ENCODE results near the gene REL. TPM values are rescaled to one million over a fixed set of nuclear protein-coding genes. Genes with fewer than 3 reads are reported as not detected.
"Not testable (repeated sequence)": the region's sequence is repeated elsewhere in the genome, so short reads cannot be mapped to it uniquely, and the experiment has no call there.

The REL gene
- total RNA-seq, 1 donor from 2014 or later = 5.7 TPM

DNA sequence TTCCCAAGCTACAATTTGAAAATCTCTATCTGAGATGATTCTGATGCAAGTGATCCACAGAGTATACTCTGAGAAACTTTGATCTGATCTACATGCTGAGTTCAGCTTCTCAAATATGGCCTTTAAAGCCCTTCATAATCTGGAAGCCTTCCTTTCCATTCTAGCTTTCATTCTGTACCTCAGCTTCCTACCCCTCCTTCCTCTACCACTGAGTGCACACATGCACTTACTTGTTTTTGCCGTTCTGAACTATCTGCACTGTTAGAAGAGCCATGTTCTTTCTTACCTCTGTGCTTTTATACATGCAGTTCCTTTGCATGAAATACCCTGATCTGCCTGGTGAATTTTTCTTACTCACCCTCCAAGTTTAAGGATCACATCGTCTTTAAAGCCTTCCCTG lies 25.0 kb downstream of the REL start:
- FAIRE-seq (no peak), DNase-seq (ENCODE audit: low spot score in 2 of 2) (no peak)

DNA sequence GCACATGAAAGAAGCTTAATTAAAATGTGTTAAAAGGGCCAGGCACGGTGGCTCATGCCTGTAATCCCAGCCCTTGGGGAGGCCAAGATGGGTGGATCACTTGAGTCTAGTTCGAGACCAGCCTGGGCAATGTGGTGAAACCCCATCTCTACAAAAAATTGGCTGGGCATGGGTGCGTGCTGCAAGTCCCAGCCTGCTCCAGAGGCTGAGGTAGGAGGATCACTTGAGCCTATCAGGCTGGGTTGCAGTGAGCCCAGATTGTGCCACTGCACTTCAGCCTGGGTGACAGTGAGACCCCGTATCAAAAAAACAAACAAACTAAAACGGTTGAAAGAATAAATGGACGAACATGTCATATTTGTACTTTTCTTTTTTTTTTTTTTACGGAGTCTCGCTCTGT lies 26.0 kb downstream of the REL start:
- no peak for FAIRE-seq
- no peak for DNase-seq (ENCODE audit: low spot score in 2 of 2)

DNA sequence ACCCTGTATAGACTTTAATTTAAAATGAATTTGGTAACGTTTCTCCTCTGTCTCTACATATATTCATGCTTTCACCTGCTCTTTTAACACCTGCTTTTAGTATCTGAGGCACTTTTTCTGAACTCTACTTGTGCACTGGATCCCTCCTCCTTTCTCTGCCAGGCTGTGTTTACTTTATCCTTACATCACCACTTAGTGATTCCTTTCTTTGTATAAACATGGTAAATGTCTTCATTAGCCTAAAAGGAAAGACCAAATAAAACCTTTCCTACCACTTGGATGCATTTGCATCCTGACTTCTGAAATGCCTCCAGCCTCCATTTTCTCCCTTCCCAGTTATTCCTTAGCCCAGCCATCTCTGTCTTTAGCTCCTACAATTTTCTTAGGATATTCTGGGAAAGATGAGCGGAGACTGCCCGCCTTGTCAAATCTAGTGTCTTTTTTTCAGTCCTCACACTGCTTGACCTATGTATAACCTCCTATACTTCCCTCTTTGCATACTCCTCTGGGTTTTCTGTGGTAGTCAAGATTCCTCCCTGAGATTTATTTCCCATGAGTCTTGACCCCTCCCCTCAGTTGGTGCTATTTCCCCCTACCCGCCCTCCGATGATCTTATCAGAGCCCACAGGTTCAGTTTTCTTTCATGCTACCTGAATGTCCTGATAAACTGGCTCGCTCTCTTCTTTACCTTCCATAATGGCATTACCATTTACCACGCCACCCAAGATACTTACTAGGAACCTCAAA lies 44.8 kb downstream of the REL start:
- DNase-seq (ENCODE audit: low spot score in 2 of 2) = no peak
- no peak for FAIRE-seq

DNA sequence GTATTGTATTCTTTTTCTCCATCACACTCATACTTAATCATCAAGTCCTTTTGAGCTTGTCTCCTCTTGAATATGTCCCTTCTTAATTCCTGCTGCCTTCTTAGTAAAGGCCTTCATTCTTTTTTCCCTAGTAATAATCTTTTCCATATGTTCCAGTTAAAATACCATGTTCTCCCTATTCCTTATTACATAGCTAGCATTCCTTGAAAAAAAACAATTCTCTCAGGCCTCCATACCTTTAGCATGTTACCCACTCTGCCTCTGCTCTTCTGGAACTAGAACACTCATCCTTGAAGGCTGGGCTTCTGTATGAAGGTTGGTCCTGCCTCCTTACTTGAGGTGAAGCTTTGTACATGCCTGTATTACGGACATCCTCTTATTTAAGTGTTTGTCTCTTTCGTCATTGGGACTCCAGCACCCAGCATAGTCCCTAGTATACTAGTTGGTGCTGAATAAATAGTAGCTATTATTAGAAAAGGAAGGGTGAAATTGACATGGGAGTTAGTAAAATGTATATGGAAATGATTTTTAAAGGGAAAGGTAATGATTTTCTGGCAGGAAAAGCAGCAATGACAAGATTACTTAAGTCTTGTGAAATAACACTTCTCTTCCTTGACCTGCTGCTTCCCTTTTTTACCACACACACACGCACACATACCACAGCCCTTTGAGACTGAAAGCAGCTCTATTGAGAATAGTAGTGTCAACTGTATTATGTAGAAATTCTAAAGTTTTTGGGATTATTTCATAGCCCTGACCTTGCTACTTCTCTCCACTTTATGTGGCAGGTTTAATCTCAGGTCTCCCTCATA lies 45.6 kb downstream of the REL start:
- FAIRE-seq = no peak

DNA sequence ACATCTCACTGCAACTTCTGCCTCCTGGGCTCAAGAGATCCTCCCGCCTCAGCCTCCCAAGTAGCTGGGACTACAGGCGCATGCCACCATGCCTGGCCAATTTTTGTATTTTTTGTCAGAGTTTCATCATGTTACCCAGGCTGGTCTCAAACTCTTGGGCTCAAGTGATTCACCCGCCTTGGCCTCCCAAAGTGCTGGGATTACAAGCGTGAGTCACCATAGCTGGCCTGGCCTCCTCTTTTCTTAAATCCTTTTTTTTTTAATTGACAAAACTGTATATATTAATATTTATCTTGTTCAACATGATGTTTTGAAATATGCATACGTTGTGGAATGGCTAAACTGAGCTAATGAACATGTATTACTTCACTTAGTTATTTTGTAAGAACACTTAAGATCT lies 50.7 kb downstream of the REL start:
- not testable (repeated sequence) for FAIRE-seq; DNase-seq (ENCODE audit: low spot score in 2 of 2)

More for the DNA sequence above, 45.6 kb downstream of the REL start:
- DNase-seq (ENCODE audit: low spot score in 2 of 2) = no peak

DNA sequence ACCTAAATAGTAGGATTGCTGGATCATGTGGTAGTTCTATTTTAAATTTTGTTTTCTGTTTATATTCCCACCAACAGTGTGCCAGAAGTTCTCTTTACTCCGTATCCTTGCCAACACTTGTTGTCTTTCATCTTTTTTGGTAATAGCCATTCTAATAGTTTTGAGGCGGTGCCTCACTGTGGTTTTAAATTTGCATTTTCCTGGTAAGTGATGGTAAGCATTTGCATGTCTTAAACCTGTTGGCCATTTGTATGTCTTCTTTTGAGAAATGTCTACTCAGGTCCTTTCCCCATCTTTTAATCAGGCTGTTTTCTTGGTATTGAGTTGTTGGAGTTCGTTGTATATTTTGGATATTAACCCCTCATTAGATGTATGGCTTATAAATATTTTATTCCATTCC lies 51.6 kb downstream of the REL start:
- DNase-seq (ENCODE audit: low spot score in 2 of 2) = no peak
- no peak for FAIRE-seq

DNA sequence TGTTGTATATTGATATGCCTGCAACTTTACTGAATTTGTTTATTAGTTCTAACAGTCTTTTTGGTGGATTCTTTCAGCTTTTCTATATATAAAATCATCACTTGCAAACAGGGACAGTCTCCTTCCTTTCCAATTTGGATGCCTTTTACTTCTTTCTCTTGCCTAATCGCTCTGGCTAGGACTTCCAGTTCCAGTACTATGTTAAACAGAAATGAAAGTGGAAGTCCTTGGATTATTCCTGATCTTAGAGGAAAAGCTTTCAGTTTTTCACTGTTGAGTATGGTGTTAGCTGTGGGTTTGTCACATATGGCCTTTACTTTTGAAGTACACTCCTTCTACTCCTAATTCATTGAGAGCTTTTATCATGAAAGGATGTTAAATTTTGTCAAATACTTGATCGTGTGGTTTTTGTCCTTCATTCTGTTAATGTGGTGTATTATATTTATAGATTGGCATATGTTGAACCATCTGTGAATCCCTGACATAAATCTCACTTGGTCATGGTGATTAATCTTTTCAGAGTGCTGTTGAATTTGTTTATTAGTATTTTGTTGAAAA lies 52.9 kb downstream of the REL start:
- DNase-seq (ENCODE audit: low spot score in 2 of 2) (no peak), FAIRE-seq (no peak)

DNA sequence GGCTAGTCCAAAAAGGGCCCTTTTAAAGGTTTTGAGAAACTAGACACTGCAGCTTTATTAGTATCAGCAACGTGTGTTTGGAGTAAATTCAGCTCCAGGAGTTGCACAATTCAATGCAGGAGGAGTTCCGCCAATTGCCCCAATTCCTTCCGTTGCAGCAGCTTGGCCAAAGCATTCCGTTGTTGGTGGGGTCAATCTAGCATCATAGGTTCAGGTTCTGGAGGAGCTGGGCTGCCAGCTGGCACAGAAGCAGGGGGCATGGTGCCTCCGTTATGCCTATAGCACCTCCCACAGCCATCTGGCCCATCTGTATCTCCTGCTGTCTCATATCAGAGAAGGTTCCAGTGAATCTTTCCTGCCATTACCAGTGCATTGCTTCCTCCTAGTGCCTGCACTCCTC lies 55.4 kb downstream of the REL start:
- FAIRE-seq = no peak
- no peak for DNase-seq (ENCODE audit: low spot score in 2 of 2)

DNA sequence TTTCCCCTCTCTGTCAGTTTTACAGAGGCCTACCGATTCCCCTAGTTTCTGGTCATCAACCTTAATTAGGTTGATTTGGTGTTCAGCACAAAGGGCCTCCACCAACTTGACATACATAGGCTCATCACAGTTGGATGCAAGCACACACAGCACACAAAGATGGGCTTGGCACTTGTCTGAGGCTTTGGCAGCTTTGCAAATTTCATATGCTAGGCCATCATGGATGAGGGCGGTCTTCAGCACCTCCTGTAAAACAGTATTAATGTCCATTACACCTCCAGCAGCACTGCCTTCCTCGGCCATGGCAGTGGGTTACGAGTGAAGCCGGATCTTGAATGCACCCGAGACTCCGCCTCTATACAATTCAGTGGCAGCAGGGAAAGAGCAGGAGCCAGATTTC lies 56.9 kb downstream of the REL start:
- no peak for FAIRE-seq
- no peak for DNase-seq (ENCODE audit: low spot score in 2 of 2)

DNA sequence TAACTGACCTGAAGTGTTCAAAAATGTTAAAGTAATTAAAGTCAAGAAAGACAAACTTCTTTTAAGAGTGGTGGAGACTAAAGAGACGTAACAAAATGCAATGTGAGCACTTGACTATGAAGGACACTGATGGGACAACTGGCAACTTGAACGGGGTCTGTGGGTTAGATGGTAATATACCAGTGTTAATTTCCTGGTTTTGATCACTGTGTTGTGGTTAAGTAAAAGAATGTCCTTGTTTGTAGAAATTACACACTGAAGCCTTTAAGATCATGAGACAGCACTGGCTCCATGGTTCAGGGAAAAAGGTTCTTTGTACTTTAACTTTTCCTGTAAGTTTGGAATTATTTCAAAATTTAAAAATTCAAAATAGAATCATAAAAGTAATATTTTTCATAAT lies 58.2 kb downstream of the REL start:
- no peak for FAIRE-seq

DNA sequence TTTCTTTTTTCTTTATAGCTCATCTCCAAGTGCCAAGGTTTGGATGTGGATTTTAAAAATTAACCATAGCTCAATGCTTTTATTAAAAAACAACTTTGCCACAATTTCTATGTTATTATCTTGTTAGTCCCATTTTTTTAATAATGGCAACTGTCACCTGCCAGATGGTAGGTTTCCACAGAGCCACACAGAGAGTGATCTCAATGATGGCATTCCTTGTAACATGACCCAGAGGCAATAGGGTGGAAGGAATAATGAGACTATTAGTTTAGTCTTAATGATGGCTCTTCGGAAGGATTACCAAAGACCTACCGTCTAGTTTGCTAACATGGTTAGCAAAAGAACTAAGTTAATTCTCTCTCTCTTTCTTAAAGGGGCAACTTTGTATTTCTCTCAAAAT lies 64.0 kb downstream of the REL start:
- FAIRE-seq = no peak
- DNase-seq (ENCODE audit: low spot score in 2 of 2) = no peak

More for the DNA sequence above, 58.2 kb downstream of the REL start:
- DNase-seq (ENCODE audit: low spot score in 2 of 2) = no peak

DNA sequence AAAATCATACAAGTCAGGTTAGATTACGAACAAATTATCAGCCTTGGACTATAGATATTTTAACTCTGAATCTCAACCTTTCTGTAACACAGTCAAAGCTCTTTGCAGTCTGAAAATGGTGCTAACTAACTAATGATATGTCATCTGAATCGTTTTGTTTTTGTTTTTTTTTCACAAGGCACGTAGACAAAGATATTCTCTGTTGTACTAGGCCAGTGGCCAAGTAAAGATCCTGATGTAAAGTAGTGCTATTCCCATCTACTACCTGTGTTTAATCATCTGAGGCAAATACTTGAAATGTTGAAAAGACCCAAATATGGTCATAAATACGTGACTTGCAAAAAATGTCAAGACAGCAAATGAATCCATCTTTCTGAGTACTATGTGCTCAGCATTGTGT lies 65.7 kb downstream of the REL start:
- DNase-seq (ENCODE audit: low spot score in 2 of 2) = no peak
- no peak for FAIRE-seq

DNA sequence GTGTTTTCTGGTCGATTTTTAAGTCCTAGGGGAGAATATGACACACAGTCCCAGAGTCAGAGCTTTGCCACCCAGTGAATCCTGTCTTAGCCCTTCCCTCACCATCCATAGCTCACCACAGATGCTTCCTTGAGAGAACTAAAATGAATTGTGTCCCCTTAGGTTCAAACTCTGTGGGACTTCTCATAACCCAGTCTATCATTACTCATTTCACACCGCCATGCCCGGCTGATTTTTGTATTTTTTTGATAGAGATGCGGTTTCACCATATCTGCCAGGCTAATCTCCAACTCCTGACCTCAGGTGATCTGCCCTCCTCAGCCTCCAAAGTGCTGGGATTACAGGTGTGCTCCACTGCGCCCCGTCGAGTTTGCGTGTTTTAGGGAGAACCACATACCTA lies 66.8 kb downstream of the REL start:
- no peak for DNase-seq (ENCODE audit: low spot score in 2 of 2)
- FAIRE-seq = no peak

DNA sequence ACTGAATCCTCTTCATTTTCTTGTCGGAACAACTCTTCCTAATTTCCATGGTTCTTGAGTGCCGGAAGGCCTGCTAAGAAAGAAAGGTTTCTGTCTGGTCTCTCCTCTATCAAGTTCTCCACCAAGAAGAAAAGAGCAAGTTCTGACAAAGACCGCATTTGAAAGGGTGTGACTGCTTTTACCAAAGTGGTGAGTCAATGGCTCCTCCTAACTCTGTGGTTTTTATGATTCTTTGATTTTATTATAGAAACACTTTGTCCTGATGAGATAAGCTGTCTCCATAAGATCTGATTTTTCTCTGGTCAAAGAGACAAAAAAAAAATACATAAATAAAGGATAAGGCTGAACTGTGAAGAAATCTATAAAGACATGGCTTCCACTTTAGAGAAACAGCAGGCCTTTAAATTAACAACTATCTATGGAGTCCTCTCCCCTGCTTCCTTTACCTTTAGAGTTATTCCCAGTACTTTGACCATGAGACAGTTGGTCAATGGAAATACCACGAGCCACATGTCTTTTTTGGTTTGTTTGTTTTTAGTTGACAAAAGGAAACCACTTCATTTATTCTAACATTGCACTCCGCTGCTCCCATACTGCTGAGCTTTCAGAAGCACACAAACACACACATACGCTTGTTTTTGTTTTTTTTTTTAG lies 67.7 kb downstream of the REL start:
- FAIRE-seq (no peak), DNase-seq (ENCODE audit: low spot score in 2 of 2) (no peak)

DNA sequence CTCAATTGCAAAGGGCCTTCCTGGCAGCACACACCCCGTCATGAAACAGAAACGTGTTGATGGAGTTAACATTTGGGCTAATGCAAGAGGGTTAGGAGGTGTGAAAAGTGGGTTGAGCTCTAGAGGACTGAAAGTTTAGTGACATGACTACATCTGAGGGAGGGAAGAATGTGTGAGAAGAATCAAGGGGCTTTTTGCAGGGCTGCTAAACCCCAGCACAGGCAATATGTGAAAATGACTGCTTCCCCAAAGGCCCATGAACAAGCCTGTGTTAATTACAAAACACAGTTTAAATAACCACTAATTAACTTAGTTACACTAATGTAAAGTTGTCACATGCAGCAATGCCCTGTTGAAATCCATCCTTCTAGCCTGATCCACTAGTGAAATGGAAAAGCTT lies 72.8 kb downstream of the REL start:
- FAIRE-seq (no peak), DNase-seq (ENCODE audit: low spot score in 2 of 2) (no peak)

DNA sequence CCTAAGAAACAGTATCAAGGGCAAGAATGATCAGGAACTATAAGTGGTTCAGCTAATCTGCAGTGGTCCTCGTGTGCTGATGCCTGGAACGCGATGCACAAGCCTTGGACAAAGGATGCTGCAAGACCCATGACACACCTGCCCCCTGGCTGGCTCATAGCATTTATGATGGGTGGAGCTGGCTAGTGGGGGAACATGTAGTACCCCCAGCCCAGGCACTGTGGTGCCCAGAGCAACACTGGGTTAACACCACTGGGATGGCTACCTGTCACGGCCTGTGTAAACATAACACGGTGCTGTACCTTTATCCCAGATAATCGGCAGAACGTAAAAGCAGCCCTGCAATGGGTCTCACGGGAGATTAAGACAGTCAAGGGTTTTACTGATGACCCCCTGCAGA lies 75.8 kb downstream of the REL start:
- FAIRE-seq = no peak
- no peak for DNase-seq (ENCODE audit: low spot score in 2 of 2)

DNA sequence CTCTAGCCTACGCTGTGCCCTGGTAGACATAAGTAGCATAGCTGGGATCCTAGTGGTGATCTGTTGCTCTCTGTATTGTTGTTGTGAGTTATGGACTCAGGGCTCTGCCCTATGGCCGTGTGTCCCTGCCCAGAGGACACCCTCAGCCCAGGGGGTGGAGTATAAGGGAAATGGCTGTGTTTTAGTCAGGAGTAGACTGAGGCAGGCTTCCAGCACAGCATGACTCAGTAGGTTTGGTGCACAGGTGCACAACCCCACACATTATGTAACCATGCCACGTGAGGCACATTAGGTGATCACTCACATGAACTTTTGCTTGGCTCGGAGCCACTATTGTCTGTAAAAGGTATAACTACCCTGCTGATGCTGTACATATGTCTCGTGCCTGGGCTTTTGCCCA lies 76.3 kb downstream of the REL start:
- no peak for FAIRE-seq
- DNase-seq (ENCODE audit: low spot score in 2 of 2) = no peak

DNA sequence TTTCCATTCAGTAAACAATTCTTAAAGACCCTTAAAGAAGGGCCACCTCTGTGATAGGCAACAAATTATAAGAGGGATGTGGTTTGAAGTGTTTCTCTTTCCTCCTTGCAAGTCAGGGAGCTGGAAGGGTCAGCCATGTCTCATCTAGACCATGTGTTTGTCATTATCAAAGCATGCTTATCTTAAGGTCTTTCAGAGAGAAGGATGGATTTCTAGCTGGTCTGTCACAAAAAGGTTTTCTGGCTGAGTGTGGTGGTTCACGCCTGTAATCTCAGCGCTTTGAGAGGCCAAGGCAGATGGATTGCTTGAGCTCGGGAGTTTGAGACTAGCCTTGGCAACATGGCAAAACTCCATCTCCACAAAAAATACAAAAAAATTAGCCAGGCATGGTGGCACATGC lies 77.0 kb downstream of the REL start:
- FAIRE-seq (no peak), DNase-seq (ENCODE audit: low spot score in 2 of 2) (no peak)

DNA sequence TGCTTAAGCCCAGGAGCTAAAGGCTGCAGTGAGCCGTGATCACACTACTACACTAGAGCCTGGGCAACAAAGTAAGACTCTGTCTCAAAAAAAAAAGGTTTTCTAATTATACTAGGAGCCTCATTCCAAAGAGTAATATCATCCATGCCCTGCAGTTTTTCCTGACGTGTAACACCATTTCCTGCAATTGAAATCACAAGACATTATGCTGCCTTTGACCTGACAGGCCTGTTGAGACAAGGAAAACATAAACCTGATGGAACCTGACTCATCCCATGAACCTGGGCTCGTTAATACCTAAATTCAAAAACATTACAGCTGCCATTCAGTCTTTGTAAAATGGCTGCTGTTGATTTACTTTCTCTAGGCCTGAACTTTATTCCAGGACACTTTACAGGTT lies 77.4 kb downstream of the REL start:
- no peak for DNase-seq (ENCODE audit: low spot score in 2 of 2)
- FAIRE-seq = no peak

DNA sequence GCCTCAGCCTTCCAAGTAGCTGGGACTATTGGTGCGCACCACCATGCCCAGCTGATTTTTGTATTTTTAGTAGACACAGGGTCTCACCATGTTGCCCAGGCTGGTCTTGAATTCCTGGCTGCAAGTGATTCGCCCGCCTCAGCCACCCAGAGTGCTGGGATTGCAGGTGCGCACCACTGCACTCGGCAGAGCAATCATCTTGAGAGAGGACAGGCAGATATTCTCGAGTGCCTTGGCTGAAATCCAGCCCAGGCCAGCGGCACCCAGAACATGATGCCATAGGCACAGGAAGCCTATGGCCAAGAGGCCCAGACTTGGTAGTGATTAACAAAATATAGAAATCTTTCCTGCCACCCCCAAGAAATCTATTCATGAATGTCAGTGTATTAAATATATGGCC lies 78.1 kb downstream of the REL start:
- DNase-seq (ENCODE audit: low spot score in 2 of 2) (no peak), FAIRE-seq (no peak)

DNA sequence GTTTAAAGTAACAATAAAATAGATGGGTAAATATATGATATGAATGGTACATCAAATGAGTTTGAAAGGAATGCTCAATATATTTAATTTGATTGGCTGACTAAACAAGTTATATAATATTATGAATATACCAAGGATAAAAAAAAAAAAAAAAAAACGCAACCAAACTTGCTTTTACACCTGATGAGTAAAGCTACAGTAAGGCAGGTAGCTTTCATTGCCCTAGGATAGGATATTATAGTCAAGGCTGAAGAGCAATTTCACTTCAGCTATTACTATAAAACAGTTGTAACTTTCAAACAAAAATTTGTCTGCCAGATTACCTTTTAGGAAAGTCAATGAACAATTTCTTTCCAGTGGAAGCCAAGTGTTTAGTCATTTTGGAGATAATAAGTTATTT lies 79.3 kb downstream of the REL start:
- DNase-seq (ENCODE audit: low spot score in 2 of 2) (no peak), FAIRE-seq (no peak)

Data from frontal cortex (tissue), 4 donors.